ENCODE measurements around the gene PDE4D. TPM values are rescaled to one million over a fixed set of nuclear protein-coding genes. Genes with fewer than 3 reads are reported as not detected.

The PDE4D gene
- polyA plus RNA-seq, 1 donor (not counting 4 experiments of a cell fraction or from before 2014, with no cell fraction given) = 3.6 TPM

- FAIRE-seq (no peak), DNase-seq (ENCODE audit: low read depth, low spot score) (no peak)
- Histone ChIP-seq H3K4me1 (ENCODE audit: control insufficient read depth, extremely low read depth, insufficient read depth, low read length) (no peaks in the 10 kb centered on the region), H3K4me3 (ENCODE audit: control insufficient read depth in 2 of 3, extremely low read depth in 1 of 3, insufficient read depth in 2 of 3, low read depth in 1 of 3, low read length in 3 of 3) (no peak overlapping the region), H2AFZ (ENCODE audit: control insufficient read depth, low read length) (no peak overlapping the region), H3K9ac (ENCODE audit: control insufficient read depth, extremely low read depth, insufficient read depth, low read length) (no peak overlapping the region), H3K27me3 (ENCODE audit: control insufficient read depth, extremely low read depth, insufficient read depth, low read length) (no peaks in the 10 kb centered on the region), H3K9me1 (ENCODE audit: control insufficient read depth, extremely low read depth, insufficient read depth, low read length) (no peaks in the 10 kb centered on the region), H3K27ac (ENCODE audit: control insufficient read depth, insufficient read depth, low read length) (no peak overlapping the region), H3K9me3 (ENCODE audit: control insufficient read depth, low read depth, low read length) (no peaks in the 10 kb centered on the region), H3K79me2 (ENCODE audit: control insufficient read depth, insufficient read depth, low read length) (no peaks in the 10 kb centered on the region), H3K36me3 (ENCODE audit: control insufficient read depth in 2 of 2, extremely low read depth in 1 of 2, insufficient read depth in 2 of 2, low read length in 2 of 2) (no peaks in the 10 kb centered on the region), H3K4me2 (ENCODE audit: control insufficient read depth, extremely low read depth, insufficient read depth, low read depth, low read length) (no peak overlapping the region), H4K20me1 (ENCODE audit: control insufficient read depth, extremely low read depth, insufficient read depth, low read length) (no peaks in the 10 kb centered on the region)
- TF ChIP-seq, protein P1, sequence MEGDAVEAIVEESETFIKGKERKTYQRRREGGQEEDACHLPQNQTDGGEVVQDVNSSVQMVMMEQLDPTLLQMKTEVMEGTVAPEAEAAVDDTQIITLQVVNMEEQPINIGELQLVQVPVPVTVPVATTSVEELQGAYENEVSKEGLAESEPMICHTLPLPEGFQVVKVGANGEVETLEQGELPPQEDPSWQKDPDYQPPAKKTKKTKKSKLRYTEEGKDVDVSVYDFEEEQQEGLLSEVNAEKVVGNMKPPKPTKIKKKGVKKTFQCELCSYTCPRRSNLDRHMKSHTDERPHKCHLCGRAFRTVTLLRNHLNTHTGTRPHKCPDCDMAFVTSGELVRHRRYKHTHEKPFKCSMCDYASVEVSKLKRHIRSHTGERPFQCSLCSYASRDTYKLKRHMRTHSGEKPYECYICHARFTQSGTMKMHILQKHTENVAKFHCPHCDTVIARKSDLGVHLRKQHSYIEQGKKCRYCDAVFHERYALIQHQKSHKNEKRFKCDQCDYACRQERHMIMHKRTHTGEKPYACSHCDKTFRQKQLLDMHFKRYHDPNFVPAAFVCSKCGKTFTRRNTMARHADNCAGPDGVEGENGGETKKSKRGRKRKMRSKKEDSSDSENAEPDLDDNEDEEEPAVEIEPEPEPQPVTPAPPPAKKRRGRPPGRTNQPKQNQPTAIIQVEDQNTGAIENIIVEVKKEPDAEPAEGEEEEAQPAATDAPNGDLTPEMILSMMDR (optimal IDR thresholded peaks at IDR 0.05 in 1 of 3, IDR thresholded peaks at IDR 0.05 in 1 of 3, conservative IDR thresholded peaks at IDR 0.05 in 1 of 3; ENCODE audit: extremely low read depth in 1 of 3, insufficient read depth in 2 of 3, low read length in 3 of 3) = no peak
- TF ChIP-seq EZH2 (IDR thresholded peaks at IDR 0.05; ENCODE audit: low read length) = no peak
- dilution Hi-C loops (cut with MboI; ENCODE audit: extremely low pct_ligation_motif_present, low sequenced_read_pairs) = no loop called here
Observed at GRCh38 chr5:59864718-59865117, 28.8 kb downstream of the PDE4D start.

GRCh38 chr5:59863777-59864176 lies 29.7 kb downstream of the PDE4D start:
- TF ChIP-seq, protein P1 (optimal IDR thresholded peaks at IDR 0.05 in 1 of 3, IDR thresholded peaks at IDR 0.05 in 1 of 3, conservative IDR thresholded peaks at IDR 0.05 in 1 of 3; ENCODE audit: extremely low read depth in 1 of 3, insufficient read depth in 2 of 3, low read length in 3 of 3) = no peak
- TF ChIP-seq EZH2 (IDR thresholded peaks at IDR 0.05; ENCODE audit: low read length) = no peak
- DNase-seq (ENCODE audit: low read depth, low spot score) = no peak
- dilution Hi-C loops (cut with MboI; ENCODE audit: extremely low pct_ligation_motif_present, low sequenced_read_pairs) = no loop called here

More at GRCh38 chr5:59863777-59864176, 29.7 kb downstream of the PDE4D start:
- Histone ChIP-seq H3K36me3 (ENCODE audit: control insufficient read depth in 2 of 2, extremely low read depth in 1 of 2, insufficient read depth in 2 of 2, low read length in 2 of 2) (no peaks in the 10 kb centered on the region), H3K27ac (ENCODE audit: control insufficient read depth, insufficient read depth, low read length) (no peak overlapping the region), H3K79me2 (ENCODE audit: control insufficient read depth, insufficient read depth, low read length) (no peaks in the 10 kb centered on the region), H3K4me3 (ENCODE audit: control insufficient read depth in 2 of 3, extremely low read depth in 1 of 3, insufficient read depth in 2 of 3, low read depth in 1 of 3, low read length in 3 of 3) (no peak overlapping the region), H3K4me2 (ENCODE audit: control insufficient read depth, extremely low read depth, insufficient read depth, low read depth, low read length) (no peak overlapping the region), H3K27me3 (ENCODE audit: control insufficient read depth, extremely low read depth, insufficient read depth, low read length) (no peaks in the 10 kb centered on the region), H2AFZ (ENCODE audit: control insufficient read depth, low read length) (no peak overlapping the region), H4K20me1 (ENCODE audit: control insufficient read depth, extremely low read depth, insufficient read depth, low read length) (no peaks in the 10 kb centered on the region), H3K9ac (ENCODE audit: control insufficient read depth, extremely low read depth, insufficient read depth, low read length) (no peak overlapping the region), H3K9me3 (ENCODE audit: control insufficient read depth, low read depth, low read length) (no peaks in the 10 kb centered on the region), H3K9me1 (ENCODE audit: control insufficient read depth, extremely low read depth, insufficient read depth, low read length) (no peaks in the 10 kb centered on the region), H3K4me1 (ENCODE audit: control insufficient read depth, extremely low read depth, insufficient read depth, low read length) (no peaks in the 10 kb centered on the region)
- FAIRE-seq = no peak
